Thoracic aorta (tissue), 2 donors: ENCODE results near the gene SERPINA4. TPM values are rescaled to one million over a fixed set of nuclear protein-coding genes. Genes with fewer than 3 reads are reported as not detected.

Source experiments
- ATAC-seq: fragments of 150-250 bp; one replicate; pipeline ENCODE4 v1.8.0; 2017; ENCODE audit warnings: low read depth; ENCODE audit not compliant: insufficient number of reproducible peaks, low FRiP score
- DNase-seq: peaks from one replicate; pipeline ENCODE4 v3.0.0-alpha.2; 2020; ENCODE audit warnings: low spot score
- H3K27ac ChIP-seq, 2 donors: fragments of 200-600 bp; sonication (generic); 1 replicate in 1 of 2; 2 replicates in 1 of 2; pipeline ENCODE4 v1.5.1; 2016; ENCODE audit warnings: mild to moderate bottlenecking in 2 of 2, moderate library complexity in 2 of 2
- H3K27me3 ChIP-seq: fragments of 200-600 bp; sonication (generic); replicated peaks from 2 replicates; pipeline ENCODE4 v1.6.0; 2016; ENCODE audit warnings: mild to moderate bottlenecking; ENCODE audit not compliant: insufficient read depth
- H3K36me3 ChIP-seq: fragments of 200-600 bp; sonication (generic); one replicate; pipeline ENCODE4 v1.5.1; 2016
- H3K4me1 ChIP-seq, 2 donors: fragments of 200-600 bp; sonication (generic); 1 replicate in 1 of 2; 2 replicates in 1 of 2; pipeline versions ENCODE4 v1.5.1 to v1.6.0; 2016; ENCODE audit warnings: low read depth in 2 of 2, mild to moderate bottlenecking in 1 of 2; ENCODE audit not compliant: control insufficient read depth in 1 of 2
- H3K4me3 ChIP-seq: fragments of 200-600 bp; sonication (generic); 2 replicates; pipeline ENCODE4 v1.5.1; 2016; ENCODE audit warnings: mild to moderate bottlenecking
- H3K9me3 ChIP-seq: fragments of 200-600 bp; sonication (generic); 2 replicates; pipeline ENCODE4 v1.5.1; 2016
- CTCF ChIP-seq: fragments of 200-600 bp; sonication (generic); IDR thresholded peaks from one replicate; pipeline ENCODE4 v1.5.1; 2019; ENCODE audit warnings: antibody characterized with exemption
- total RNA-seq, 2 donors: library from RNA; depleted of rRNA; stranded (reverse); fragments of >200 nt; gene quantifications; one replicate each; pipeline versions ENCODE4 v1.1.0 to v1.2.3, GENCODE V29; 2016

Gene SERPINA4
- total RNA-seq, 2 donors from 2014 or later: not detected

- no peaks in the 10 kb centered on the region for H3K36me3 ChIP-seq
- H3K4me3 ChIP-seq: no peak overlapping the region
- DNase-seq (no peak), ATAC-seq (no peak)
- H3K27me3 ChIP-seq: no peaks in the 10 kb centered on the region
- no peaks in the 10 kb centered on the region for H3K4me1 ChIP-seq
- H3K9me3 ChIP-seq: peaks cover 14% of the 10 kb centered on the region
- no peak overlapping the region for H3K27ac ChIP-seq
- TF ChIP-seq CTCF: no peak
These were observed 54.8 kb downstream of the SERPINA4 start for GRCh38 chr14:94615823-94616570.

GRCh38 chr14:94617366-94617941 is 56.2 kb downstream of the SERPINA4 start:
- no peak for DNase-seq

GRCh38 chr14:94617988-94618822 is 57.0 kb downstream of the SERPINA4 start:
- ATAC-seq: no peak
- no peaks in the 10 kb centered on the region for H3K4me1 ChIP-seq
- no peak for DNase-seq
- no peak overlapping the region for H3K4me3 ChIP-seq
- H3K27ac ChIP-seq: no peak overlapping the region
- TF ChIP-seq CTCF: no peak
- no peaks in the 10 kb centered on the region for H3K36me3 ChIP-seq
- H3K27me3 ChIP-seq: no peaks in the 10 kb centered on the region
- peaks cover 14% of the 10 kb centered on the region for H3K9me3 ChIP-seq

More at GRCh38 chr14:94617366-94617941, 56.2 kb downstream of the SERPINA4 start:
- Histone ChIP-seq H3K9me3 (peaks cover 14% of the 10 kb centered on the region), H3K27me3 (no peaks in the 10 kb centered on the region), H3K4me1 (no peaks in the 10 kb centered on the region), H3K4me3 (no peak overlapping the region), H3K36me3 (no peaks in the 10 kb centered on the region), H3K27ac (no peak overlapping the region)
- no peak for ATAC-seq
- TF ChIP-seq CTCF: no peak

- no peak overlapping the region for H3K27ac ChIP-seq
These were observed 58.1 kb downstream of the SERPINA4 start for GRCh38 chr14:94619297-94619696.

More at GRCh38 chr14:94619297-94619696, 58.1 kb downstream of the SERPINA4 start:
- no peak for ATAC-seq
- Histone ChIP-seq H3K4me3 (no peak overlapping the region), H3K27me3 (no peaks in the 10 kb centered on the region), H3K4me1 (no peaks in the 10 kb centered on the region), H3K9me3 (peaks cover 14% of the 10 kb centered on the region), H3K36me3 (no peaks in the 10 kb centered on the region)
- DNase-seq: no peak
- TF ChIP-seq CTCF: no peak

Other genes starting within 250 kb of the SERPINA4 start
- not detected for gene SERPINA6, start 238.1 kb upstream of the SERPINA4 start, total RNA-seq
- not detected for gene SERPINA2, start 194.7 kb upstream of the SERPINA4 start, total RNA-seq
- gene SERPINA1, start 172.8 kb upstream of the SERPINA4 start, total RNA-seq: 10 to 100 TPM; 15.2 to 22.4 TPM
- not detected for gene SERPINA11, start 108.6 kb upstream of the SERPINA4 start, total RNA-seq
- 1 to 10 TPM in 1 of 2 donors, not detected in 1; 2.3 TPM for gene SERPINA9, start 85.2 kb upstream of the SERPINA4 start, total RNA-seq
- gene SERPINA12, start 52.0 kb upstream of the SERPINA4 start, total RNA-seq: not detected
- gene SERPINA5, start 20.0 kb downstream of the SERPINA4 start, total RNA-seq: 1 to 10 TPM; 4.4 to 6.8 TPM
- 100 to 1,000 TPM; 140 to 252 TPM for gene SERPINA3, start 50.9 kb downstream of the SERPINA4 start, total RNA-seq
- 1 to 10 TPM in 1 of 2 donors, not detected in 1; 2.1 TPM for gene GSC, start 208.7 kb downstream of the SERPINA4 start, total RNA-seq